DMS53 (cell line): Measurements from ENCODE around the gene PRDM11.

Experiments used
- DNase-seq: peaks from one replicate; lab custom pipeline; 2025; lab: John Stamatoyannopoulos, UW

Gene PRDM11

DNA sequence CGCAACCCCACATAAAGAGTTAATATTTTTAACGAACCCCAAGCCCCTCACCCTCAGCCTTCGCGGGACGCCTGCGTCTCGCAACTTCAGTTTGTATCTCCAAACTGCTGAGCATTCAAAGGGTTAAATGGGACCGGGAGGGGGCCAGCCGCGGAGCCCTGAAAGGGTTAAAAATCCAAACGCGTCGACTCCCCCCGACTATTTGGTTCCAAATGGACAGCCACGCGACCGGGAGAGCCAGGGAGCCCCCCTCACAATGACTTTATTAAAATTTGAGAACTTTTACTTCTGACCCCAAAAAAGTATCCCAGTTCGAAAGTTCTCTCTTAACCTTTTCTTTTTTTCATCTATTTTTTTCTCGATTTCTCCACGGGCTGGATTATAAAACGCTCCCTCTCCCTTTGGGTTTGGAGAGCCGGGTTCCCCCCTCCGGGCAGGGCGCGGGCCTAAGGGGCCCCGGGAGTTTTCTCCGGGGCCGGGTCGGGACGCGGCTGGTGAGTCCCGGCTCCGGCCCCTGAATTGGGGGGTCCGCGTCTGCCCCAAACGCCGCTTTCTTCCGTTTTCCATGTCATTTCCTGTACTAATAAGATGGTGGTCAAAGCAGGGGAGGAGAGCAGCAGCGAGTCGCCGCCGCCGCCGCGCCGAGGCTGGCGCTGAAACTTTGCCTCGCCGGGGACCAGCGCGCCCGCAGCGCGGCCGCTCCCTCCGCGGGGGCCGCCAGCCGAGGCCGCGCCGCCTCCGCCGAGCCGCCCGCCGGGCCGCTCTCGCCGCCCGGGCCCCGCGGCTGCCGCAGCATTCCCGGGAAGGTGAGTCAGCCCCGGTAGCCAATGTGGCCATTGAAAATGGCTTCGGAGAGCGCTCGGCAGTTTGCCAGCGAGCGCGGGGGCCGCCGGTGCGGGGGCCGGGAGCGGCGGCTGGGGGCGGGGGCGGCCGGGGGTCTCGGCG is at the start of gene PRDM11:
Gene PRDM11 (plus strand): TSS at position 568 of the 945 bp plus-strand sequence. CDS start 35,128 bp downstream, outside the sequence.
- DNase-seq, result peak; percentile 84

DNA sequence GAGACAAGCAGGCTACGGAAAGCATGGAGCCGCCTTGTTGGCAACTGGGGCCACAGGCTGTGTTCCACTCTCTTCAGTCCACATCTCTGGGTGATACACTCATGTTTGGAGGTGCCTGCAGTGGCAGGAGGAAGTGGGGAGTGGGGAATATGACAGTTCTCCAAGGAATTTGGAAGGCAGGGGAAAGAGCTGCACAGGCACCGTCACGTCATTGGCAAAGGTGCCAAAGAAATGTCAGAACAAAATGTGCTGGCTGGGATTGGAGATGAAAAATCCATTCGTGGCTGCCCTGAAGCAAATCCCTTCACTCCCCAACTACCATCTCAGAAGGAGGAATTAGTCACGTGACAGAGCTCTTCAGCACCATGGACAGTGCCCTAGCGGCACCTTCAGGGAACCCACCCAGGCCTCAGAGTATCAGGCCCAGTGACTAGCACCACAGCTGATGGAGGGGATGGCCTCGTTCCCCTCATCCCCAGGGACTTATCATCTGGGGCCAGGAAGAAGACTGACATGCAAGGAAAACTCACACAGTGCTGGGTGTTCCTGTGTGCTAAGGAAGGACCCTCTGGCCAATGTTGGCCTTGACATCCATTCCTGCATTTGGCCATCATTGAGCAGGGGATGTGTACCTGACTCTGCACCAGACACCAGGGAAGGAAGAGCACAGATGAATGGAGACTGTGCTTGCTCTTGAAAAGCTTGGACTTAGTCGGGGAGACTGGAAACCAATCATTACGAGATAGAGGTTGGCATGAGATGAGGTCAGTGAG is 48.5 kb upstream of the PRDM11 start:
- no peak for DNase-seq

DNA sequence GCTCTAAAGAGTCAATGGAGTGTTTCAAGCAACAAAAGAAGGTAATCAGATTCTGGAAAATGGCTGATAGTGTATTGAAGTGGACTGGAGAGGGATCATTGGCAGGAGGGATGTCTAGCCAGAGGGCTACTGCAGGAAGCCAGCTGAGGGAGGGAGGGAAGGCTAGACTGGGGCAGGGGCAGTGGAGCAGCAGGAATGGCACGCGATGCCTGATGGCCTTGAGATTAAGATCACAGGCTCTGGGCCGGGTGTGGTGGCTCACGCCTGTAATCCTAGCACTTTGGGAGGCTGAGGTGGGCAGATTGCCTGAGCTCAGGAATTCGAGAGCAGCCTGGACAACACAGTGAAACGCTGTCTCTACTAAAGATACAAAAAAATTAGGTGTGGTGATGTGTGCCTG is 47.5 kb upstream of the PRDM11 start:
- DNase-seq, result no peak

DNA sequence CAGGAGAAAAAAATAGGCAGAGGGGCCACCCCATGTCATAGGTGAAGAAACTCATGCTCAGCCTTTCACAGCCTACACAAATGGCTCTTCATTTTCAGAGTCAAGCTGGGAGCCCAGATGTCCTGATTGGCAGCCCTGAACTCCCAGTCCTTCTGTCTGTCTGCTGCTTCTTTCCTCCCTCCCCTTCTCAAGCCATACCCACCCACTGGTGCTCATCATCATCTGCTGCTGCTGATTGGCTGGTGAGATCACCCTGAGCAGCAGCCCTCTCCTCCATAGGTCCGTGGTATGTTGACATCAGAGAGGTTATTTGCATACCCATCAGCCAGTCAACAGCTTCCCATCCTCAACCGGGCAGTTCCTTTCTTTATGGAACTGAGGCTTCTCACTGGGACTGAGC is 46.1 kb upstream of the PRDM11 start:
- peak; percentile 46 for DNase-seq

DNA sequence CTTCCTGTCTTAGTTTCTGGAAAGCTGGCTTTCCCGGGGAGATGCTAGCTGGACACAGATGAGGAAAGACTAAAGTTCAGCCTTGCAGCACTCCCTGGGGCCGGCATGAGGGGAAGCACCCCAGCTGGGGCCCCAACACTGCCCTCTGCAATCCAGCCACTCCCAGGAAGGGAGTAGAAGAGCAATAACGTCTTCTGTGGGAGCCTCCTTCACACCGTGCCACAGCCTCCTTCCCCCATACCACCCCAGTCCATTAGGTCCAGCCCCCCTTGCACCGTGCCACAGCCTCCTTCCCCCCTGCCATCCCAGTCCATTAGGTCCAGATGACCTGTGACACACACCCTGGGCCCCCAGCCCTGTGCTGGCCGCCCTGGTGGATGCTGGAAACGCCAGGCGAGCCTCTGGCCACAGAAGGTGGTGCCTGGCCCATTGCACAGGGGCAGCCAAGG is 44.1 kb upstream of the PRDM11 start:
- peak; percentile 30 for DNase-seq

DNA sequence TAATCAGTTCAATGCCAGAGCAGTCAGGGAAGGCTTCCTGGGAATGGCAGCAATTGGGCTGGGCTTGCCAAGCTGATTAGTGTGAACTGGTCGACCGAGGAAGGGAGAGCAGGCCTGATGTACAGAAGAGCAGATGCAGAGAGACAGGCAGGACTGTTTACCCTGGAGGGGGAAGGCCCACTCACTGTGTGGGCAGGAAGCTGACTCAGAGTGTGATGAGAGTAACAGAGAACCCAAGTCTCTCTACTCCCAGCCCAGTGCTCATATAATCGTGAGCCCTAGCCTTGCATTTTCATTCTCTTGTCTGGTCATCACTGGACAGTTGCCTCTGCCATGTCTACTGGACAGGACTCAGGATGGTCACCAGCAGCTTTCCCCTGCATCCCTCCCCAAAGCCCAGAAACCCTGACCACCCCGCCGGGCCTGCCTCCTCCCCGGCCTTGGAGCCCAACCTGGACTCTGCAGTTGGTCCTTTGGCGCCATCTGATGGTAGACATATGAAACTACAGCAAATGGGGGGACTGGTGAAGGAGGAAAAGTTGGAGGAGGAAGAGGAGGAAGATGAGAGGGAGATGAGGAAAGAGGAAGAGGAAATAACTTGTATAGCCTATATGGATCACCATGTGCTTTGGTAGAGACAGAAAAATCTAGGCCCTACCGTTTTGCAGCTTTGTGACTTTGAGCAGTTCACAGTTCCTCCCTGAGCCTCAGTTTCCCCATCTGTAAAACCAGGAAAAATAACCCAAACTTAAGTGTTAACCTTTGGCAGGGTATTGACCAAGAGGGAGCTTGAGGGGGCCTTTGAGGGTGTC is 43.4 kb upstream of the PRDM11 start:
- DNase-seq, result peak; percentile 87

DNA sequence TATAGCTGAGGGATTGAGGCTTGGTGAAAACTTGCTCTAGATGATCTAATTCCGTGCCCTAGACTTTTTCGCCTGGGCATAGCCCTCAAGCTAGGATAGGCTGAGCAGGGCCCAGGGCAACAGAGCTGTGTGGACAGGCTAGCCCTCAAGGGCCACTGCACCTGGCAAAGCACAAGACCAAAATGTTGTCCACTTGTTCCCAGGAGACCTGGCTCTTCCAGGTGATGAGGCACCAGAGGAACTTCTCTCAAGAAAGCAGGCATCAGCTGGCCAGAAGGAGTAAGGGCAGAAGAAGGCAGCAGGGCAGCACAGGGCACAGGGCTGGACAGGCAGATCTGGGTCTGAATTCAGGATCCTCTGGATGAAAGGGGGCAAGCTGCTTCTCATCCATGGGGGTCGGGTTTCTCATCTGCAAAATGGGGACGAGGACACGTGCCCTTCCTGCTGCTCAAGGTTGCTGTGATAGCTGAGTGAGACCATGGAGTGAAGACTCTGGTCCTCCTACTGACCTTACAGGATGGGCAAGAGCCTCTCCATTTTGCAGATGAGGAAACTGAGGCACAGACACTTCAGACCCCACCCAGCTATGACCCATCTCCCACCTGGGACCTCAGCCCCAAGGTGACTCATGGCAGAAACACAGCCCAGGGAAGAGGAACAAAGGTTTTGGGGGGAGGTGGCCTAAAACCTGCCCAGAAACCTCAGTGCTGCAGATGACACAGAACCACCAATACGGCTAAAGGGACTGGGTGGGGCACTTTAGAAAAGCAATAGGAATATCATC is 42.2 kb upstream of the PRDM11 start:
- no peak for DNase-seq

DNA sequence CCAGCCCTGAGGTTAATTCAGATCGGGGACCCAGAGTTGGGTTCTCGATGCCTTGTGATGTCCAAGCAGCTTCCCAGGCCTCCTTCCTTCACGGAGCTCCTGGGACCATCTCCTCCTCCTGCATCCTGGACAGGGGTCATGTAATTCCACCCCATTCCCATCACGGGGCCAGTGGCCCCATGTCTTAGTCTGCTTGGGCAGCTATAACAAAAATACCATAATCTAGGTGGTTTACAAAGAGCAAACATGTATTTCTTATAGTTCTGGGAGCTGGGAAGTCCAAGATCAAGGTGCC is 41.7 kb upstream of the PRDM11 start:
- no peak for DNase-seq

DNA sequence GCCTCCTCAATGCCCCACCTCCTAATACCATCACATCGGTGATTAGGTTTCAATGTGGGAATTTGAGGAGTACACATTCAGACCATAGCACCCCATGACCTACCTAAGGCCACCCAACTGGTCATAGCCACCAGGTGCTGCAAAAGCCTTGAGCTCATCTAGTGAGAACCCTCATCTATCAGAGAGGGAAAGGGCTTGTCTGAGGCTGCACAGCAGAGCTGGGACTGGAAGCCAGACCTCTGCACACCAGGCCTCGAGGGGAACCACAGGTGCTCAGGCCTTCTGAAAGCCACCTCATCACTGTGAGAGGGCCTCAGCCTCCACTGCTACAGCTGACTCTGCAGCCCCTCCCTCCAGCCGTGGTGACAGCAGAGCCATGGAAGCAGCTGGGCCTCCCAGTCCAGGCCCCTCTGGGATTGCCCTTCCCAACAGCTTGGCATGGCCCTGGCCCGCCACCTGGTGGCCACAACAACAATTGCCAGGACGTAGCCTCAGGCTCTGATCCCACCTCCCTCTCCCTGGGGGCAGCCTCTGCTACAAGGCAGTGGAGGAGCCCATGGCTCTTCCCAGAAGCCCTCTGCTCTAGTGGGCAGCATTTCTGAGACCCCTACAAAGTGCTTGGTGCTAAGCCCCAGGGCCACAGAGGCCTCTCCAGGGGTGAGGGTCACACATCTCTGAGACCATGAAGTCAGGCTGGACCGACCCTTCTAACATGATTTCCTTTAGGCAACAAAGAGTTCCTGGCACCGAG is 41.0 kb upstream of the PRDM11 start:
- peak; percentile 84 for DNase-seq

DNA sequence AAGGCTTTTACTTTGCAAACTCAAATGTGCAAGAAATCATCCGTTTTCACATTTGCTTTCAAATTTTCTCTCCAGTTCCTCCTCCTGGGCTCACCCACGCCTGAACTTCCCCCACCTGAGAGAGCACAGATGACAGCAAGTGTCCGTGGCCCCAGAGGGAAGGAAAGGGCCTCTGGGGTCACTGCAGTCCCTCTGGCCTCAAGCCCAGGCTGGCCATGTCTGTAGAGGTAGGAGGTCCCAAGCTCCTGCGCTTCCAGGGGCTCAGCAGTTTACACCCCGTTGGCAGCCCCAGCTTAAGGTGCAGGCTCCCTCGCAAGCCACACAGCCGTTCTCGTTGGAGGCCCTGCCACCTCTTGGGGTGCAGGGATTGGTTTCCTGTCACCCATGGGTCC is 40.5 kb upstream of the PRDM11 start:
- no peak for DNase-seq

DNA sequence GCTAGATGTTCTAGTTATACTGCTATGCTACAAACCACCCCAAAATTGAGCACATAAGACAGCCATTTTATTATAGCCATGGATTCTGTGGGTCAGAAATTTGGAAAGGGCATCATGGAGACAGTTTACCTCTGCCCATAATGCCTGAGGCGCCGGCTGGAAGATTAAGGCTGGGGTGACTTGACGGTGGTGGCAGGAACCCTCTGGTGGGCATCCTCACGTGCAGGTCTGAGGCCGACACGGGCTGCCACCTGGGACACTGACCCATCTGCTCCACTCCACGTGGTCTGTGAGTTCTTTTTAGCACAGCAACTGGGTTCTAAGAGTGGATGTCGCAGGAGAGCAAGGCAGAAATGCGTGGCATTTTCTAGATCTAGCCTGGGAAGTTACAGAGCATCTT is 40.0 kb upstream of the PRDM11 start:
- no peak for DNase-seq

DNA sequence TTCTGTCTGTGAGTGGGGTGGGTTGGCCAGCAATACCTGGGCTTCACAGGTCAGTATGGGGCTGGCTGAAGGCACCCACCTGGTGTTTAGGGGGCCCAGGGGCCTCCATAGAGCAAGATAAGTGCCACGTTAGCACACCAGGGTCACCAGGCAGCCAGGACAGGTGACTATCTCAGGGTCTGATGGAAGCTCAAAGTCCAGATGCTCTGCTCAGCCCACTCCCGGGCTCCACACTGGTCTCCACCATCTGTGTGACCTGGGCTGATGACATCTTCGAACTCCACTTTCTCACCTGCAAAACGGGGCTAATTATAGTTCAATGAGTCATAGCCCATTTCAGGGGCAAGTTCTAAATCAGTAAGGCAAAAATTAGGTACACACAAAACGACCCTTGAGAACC is 39.4 kb upstream of the PRDM11 start:
- DNase-seq, result peak; percentile 53

DNA sequence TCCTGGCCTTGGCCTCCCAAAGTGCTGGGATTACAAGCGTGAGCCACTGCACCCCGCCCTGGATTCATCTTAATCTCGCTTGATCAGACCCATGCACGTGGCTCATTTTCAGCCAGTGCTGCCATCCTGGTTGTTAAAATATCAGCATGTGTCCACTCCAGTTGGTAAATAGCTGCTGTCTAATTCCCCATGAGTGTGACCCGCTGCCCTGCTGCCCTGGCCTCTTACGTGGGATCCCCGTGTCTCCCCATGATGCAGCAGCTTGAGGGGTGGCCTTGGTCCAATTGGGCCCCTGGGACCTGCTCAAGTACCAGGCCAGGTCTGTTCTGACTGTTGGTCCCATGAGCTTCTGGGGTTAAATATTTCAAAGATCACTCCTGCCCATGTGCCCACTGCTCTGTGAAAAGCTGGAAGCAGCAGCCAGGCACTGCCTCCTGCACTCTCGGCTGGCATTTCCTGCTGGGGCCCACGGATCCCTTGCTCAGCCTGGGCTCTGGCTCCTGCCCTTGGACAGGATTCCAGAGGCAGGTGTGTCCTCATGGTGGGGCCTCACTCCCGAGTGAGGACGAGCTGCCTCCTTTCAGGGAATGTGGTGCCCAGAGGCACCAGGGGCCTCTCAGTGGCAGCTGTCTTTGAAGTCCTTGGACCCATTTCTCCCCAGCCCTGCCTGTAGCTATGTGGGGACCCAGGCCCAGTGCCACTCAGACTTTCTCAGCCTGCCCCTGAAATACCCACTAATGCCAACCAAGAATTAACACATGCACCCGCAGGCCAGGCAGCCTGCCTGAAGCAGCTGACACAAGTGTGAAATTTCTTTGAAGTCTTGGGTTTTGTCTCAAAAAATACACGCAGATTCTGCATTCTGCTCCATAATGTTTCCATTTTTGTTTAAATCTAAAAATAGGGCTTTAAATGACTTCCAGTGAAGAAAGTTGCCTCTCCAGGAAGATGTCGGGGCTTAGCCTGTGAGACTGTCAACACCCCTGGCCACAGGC is 38.1 kb upstream of the PRDM11 start:
- no peak for DNase-seq

DNA sequence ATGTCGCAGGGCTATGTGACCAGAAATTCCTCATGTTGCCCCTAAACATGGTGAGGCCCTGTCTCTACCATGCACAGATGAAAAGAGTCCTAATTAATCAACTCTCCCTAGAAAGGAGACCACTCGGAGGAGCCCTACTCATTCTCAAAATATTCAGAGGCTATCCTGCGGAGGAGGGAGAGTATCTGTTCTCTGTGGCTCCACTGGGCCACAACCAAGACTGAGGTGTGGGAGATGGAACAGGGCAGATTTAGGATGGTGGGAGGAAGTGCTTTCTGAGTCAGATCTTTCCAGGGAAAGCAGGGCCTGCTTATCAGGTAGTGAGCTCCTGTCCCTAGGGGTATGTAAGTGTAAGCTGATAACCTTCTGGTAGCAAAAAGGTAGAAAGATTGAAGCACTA is 37.0 kb upstream of the PRDM11 start:
- no peak for DNase-seq

DNA sequence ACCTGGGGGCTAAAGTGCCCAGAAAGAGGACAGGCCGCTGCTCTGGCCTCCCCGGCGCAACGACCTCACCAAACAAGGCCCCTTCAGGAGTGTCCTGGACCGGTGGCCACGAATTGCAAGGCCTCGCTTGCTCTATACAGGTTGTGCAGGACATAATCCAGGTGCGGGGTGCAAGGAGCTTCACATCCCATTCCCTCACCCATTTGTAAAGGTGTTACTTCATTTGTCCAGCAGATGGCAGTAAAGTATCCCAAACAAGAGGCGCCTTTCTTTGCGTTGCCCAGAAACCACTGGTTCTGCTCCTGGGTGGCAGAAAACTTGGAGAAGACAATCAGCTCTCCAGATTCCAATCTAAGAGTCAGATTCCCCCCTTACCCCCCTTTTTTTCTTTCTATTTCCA is 35.9 kb upstream of the PRDM11 start:
- DNase-seq, result peak; percentile 79

DNA sequence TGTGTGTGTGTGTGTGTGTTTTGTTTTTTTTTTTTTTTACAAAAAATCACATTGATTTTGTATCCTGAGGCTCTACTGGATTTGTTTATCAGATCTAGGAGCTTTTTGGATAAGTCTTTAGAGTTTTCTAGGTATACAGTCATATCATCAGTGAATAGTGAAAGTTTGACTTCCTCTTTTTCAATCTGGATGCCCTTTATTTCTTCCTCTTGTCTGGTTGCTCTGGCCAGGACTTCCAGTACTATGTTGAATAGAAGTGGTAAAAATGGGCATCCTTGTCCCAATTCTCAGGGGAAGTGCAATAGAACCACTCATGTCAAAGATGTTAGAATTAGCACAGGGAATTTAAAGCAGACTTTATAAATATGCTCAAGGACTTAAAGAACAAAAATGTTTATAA is 32.6 kb upstream of the PRDM11 start:
- no peak for DNase-seq

DNA sequence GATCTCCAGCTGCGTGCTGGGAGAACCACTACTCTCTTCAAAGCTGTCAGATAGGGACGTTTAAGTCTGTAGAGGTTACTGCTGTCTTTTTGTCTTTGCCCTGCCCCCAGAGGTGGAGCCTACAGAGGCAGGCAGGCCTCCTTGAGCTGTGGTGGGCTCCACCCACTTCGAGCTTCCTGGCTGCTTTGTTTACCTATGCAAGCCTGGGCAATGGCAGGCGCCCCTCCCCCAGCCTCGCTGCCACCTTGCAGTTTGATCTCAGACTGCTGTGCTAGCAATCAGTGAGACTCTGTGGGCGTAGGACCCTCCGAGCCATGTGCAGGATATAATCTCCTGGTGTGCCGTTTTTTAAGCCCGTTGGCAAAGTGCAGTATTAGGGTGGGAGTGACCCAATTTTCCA is 18.6 kb upstream of the PRDM11 start:
- peak; percentile 40 for DNase-seq

DNA sequence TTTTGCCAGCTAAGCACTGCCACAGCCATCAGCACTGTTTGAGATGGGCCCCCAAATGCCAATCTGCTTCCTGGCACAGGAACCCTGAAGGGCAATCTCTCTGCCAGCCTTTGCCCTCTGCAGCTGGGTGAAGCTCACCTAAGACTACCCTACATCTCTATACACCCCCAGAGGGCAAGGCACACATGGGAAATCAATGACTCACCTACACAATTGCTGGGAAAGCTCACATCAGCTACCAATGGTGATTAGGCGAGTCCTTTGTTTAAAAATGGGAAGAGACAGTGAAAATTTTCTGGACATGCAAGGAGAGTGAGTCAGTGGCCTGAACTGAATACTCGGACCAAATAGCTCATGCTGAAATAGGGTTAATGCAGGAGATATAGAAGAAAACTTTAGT is 12.6 kb upstream of the PRDM11 start:
- DNase-seq, result no peak

DNA sequence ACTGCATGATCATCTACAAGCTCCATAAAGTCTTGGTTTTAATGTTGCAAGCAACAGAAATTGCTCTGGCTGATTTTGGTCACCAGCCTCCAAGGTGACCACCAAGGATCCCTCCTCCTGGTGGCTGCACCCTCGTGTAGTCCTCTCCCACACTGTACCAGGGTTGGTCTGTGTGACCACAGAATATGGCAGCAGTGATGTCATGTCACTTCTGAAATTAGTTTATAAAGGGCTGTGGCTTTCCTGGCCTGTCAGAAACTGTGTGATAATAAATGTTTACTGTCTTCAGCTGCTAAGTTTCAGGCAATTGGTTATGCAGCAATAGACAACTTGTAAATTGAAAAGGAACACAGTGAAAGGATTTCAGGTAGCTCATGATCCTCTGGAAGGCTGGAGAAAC is 5.3 kb upstream of the PRDM11 start:
- DNase-seq, result no peak

DNA sequence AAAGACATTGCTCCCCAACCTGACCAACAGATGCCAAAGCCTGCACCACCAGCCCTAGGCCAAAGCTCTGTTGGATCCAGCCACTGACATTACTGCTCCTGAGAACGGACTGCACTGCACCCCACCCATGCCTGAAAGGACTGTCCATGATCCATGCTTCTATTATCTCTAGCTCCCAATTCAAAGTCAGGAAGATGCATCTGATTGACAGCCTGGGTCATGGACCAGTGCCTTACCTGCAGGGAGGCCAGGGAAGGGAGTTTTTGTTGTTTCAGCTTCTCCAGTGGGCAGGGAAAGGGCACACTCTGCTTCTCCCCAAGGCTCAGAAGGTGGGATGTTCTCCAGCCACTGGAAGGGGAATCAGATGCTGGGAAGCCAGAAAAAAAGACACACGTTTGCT is 4.8 kb upstream of the PRDM11 start:
- DNase-seq, result no peak
